NCI-H2196 treated with DMSO at 0.1 percent for 48 hours (cell line): Measurements from ENCODE around the gene CELF4.
"Not testable (repeated sequence)": the region's sequence is repeated elsewhere in the genome, so short reads cannot be mapped to it uniquely, and the experiment has no call there.

Experiments
- DNase-seq: peaks from one replicate; lab custom pipeline; 2025; ENCODE audit not compliant: unreplicated experiment; lab: John Stamatoyannopoulos, UW

The CELF4 gene

DNA sequence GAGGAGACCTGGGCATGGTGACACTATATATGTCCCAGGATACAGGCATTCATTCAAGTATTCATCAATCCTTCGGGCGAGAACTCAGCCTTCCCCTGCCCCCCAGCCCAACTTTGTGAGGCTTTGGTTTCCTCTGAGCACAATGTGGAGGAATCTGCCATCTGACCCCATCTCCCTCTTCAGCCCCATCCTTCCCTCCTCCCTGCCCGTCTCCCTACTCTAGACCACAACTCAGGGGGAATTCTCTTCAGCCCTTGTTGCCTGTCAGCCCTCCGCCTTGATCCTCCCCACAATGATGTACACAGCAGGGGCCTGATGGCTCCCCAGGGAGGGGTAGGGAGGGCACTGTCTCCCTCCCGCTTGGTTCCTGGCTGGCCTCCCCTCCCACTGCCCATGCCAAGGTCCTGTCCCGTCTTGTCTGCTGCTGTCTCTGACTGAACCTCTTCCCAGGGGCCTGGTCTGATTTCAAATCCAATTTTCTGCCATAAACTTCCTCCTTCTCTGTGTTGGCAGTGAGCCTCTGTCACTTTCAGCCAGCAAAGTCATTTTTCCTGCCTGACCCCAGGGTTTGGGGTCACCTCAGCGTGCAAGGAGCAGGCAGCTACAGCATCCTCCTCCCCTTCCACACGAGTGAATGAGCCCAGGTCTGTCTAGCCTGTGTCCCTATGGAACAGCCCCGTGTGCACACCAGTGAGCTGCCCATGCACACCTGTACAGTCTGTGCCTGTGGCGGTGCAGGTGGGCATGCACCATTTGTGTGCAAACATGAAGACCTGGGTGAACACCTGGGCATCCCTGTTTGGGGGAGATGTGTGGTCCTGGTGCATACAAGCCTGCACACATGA is 197.3 kb downstream of the CELF4 start:
- DNase-seq: no peak

DNA sequence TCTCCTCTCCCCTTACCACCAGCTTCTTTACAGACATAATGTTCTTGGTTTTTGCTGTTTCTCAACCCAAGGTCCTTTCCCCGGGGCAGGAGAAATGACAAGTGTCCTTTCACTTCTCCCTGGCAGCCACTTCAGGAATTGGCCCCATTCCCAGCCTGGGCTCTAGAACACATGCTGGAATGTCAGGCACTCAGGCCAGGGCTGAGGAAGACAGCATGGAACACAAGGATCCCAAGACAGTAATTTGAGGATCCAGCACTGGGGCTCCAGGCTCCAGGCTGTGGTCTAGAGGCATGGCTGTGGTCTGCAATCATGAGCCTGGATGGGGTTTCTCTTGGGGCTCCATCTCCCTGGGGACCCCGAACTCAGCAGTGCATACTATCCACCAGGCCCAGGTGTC is 201.4 kb downstream of the CELF4 start:
- DNase-seq: no peak

DNA sequence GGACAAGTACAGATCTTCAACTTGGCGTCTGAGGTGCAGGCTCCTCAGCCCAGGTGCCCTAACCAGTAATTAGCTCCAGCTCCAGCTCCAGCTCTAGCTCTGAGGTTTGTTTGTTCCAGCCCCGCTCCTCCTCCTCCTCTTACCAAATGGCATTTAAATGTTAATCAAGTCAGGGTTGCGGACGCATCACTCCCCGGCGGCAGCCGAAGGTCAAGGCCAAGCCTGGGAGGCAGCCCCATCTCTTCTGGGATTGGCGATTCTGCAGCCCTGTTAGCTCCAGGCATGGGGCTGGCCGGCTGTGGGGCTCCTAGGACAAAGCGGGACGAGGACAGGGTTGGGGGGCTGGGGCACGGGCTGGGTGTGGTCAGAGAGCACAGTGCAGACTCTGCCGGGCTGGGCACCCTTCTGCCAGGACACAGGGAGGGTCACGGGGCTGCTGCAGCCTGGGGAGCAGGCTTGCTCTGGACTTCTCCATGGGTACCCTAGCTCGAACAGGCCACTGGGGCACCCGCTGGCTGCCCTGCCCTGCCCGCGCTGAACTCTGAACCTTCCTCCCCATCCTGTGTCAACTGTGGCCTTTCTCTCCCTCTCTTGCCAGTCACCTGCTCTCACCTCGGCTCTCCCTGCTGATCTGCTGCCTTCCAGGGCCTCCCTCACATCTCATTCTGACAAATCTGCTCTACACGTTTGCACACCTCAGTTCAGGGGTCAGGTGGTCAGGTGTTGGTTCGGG is 203.3 kb downstream of the CELF4 start:
- no peak for DNase-seq

DNA sequence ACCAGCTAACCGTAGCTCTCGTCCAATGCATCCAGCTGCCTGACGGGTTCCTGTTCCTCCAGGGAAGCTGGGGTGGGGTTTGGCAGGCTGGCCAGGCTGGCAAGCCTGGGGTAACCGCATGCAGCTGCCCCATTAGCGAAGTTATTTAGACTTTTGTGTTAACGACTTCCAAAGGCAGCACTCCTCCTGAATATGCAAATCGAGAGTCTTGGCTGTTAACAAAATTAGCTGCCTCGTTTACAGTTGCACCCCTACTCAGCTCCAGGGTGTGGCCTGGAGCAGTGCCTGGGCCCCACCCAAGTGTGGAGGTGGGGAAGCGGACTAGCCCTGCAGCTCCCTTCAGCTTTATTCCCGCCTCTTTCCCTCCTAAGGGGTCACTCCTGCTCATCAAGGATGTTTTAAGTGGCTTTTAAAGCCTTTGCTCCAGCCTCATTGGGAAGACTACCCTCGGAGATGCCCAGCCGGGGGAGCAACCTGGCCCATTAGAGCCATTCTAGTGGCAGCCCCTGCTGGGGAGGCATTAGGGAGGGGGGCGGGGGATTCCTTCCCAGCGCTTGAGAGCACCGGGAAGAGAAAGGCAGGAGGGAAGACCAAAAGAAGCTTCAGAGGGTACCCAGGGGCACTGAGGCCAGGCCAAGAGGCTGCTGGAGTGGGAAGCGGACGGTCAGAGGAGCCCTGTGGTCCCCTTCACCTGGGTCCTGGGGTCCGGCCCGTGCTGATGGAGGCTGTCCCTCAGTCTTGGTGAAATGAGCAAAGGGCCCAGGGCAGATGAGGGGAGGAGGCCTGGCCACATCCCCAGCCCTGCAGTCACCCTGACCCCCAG is 204.1 kb downstream of the CELF4 start:
- no peak for DNase-seq

DNA sequence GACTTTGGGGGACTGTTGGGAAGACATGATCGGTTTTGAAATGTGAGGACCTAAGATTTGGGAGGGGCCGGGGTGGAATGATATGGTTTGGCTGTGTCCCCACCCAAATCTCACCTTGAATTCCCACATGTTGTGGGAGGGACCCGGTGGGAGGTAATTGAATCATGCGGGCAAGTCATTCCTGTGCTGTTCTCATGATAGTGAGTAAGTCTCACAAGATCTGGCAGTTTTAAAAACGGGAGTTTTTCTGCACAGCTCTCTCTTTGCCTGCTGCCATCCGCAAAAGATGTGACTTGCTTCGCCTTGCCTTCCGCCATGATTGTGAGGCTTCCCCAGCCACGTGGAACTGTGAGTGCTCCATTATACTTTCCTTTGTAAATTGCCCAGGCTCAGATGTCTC is 207.5 kb downstream of the CELF4 start:
- not testable (repeated sequence) for DNase-seq

DNA sequence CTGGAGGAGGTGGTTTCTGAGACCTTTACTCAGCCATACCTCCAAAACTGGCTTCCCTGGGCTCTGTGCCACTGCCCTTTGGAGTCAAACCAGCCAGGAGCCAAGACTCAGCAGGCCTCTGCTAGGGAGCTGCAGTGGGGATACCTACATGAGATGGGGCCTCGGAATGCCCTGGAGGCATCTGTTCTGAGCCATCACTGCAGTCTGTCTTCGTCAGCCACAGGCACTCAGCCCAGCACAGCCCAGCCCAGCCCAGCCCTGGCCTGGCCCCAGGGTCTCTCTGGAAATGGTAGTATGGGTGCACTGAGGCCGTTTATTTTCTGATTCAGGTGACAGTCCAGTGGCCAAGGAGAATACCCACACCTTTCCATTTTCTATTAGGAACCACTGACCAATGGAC is 209.8 kb downstream of the CELF4 start:
- no peak for DNase-seq

DNA sequence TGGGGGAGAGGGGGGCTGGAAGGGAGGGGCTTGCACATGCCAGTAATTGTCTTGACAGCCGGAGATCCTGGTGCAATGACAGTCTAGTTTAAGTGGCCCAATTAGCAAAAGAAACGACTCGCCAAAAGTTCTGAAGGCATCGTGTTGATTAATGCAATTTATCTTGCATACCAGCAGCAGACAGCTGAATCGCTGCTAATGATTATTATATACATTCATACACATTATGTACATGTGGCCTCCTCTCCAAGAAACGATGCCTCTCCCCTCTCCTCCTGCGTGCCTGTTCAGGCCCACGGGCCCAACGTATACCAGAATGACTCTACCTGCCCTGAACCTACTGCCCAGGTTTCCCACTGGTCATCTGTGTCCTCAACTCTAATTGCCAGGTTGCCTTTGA is 214.5 kb downstream of the CELF4 start:
- no peak for DNase-seq

DNA sequence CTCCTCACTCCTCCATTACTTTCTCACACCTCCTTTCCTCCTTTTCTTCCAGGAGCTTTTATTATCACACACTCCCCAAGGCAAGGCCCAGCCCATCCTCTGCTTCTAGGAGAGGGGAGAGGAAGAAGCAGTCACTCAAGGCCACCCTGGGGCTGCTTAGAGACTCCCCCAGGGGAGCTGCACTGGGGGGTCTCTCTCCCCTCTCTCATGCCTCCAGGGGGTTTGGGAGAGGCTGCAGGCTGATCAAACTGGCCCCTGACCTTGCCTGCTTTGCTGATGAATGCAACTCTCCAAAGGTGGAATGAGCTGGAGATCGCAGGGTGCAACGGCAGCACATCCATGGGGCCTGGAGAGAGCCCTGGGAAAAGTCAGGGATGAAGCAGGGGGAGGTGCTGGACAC is 216.9 kb downstream of the CELF4 start:
- DNase-seq: no peak

DNA sequence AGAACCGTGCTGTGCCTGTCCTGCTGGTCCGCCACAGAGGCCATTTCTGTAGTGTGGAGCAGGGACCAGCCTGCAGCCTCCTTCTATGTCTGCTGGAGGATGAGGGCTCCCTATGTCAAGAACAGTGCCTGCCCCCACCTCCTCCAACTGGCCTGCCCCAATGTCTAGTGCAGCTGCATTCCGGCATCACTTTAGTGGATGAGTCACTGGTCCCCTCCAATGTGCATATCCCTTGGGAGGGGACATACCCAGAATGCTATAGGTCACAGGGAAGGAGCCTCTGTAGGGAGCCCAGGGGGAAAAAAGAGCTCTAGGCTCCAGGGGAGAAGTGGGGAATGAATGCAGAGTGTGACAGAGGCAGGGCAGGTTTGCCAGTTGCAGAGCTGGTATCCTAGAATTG is 219.6 kb downstream of the CELF4 start:
- no peak for DNase-seq

DNA sequence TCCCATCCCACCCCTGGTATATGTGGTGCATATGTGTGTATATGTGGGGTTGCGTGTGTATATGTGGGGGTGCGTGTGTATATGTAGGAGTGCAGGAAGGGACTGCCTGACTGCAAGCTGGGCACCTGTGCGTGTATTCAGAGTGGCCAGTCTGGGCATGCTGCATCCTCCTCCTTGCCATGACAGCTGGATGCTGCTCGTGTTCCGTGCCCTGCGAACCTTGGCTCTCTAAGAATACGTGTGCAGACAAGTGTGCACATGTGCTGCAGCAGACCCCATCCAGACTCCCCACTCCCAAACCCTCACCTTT is 222.1 kb downstream of the CELF4 start:
- no peak for DNase-seq

DNA sequence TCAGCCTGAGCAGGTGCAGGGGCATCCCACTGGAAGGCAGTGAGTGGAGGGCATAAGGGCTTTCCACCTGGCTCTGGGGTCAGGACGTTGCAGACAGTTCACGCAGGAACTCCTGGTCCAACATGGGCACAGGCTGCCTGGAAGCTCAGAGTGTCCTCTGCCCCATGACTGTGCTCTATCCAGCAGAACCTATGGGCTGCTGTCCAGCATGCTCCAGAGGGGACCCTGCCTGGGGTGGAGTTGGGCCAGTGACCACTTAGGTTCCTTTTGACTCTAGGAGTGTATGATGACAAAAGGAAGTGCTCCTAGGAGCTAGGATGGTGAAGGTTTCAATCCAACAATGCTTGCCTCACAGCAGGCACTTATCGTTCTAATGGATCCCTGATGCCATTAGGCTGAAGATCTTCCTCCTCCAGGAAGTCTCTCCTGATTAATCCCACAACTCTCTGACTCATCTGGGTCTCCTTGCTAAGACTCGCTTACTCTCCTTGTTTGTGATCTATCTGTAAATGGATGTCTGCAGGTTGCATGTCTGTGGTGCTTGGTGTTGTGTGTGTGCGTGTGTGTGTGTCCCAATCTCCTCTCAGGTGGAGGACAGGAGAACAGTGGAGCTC is 224.0 kb downstream of the CELF4 start:
- no peak for DNase-seq

DNA sequence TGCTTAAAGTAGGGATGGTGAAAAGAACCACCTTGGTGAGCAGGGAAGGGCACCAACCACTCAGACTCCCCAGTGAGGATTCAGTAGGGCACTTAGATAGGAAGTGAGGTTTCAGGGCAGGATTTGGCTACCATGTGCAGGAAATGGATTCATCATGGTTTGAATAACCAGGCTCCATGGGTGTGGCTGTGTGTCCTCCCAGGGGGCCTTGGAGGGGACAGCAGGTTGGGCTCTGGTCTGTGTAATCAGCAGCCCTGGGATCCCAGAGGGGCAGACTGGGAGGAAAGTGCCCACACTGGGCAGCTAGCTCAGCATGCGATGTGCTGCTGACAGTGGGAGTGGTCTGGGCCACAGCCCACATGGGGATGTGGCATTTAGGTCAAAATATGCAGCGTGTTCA is 224.6 kb downstream of the CELF4 start:
- no peak for DNase-seq

DNA sequence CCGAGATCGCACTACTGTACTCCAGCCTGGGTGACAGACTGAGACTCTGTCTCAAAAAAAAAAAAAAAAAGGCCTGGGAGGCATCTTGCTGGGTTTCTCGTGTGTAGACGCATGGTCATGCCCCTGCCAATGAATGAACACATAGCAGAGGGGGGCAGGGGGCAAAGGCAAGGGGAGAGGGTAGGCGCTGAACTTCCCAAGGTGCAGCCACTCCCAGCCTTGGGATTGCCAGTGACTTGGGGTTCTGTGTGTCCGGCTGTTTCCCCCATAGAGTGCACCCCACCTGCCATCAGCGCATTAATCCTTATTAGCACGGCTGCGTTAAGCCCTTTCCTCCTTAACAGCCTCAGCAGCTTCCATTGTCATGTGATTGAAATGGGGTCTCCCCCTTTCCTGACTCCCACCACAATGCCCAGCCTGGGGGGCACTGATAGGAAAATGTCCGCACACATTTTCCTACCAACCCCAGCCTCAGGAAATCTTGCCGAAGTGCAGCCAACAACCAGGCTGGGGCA is 225.8 kb downstream of the CELF4 start:
- no peak for DNase-seq

DNA sequence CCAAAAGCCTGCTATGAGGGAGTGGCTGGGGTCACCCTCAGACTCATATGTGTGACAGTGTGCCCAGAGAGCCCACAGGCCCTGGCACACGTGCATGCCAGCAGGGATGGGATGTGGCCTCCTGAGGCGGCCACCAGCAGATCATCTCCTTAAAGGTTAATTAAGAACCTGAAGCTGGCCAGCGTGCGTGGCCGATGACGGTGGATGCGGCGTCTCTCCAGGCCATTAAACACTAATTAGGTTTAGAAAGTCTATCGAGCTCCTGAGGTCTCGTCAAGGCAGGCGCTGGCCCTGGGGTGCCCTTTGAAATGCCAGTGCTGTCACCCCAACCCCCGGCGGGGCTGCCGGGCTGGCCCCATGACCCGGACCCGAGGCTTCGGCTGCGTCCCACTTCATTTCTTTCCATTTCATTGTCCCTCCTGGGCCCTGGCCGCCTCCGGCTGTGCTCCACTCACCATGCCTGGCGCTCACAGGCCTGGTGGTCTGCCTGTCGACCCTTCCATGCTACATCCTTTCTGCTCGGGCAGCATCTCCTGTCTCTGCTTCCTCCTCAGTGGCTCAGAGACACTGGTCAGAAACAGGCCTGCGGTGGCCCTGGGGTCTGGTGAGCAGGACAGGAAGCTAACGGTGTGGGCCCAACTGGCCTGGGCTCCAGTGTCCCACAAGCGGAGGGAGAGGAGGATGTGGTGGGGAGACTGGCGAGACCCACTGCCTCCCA is 228.9 kb downstream of the CELF4 start:
- DNase-seq: no peak

DNA sequence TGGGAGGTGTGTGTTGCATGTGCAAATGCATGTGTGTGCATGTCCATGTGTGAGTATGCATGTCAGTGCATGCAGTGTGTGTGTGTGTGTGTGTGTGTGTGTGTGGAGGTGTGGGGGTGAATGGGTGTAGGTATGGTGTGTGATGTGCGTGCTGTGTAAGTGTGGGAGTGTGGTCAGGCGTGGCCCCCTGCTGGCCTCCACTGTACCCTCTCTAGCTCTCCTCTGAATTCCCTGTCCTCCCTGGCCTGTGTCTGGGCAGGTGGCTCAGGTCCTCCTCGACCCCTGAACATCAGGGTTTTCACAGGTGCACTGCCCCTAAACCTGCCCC is 230.2 kb downstream of the CELF4 start:
- DNase-seq: no peak

DNA sequence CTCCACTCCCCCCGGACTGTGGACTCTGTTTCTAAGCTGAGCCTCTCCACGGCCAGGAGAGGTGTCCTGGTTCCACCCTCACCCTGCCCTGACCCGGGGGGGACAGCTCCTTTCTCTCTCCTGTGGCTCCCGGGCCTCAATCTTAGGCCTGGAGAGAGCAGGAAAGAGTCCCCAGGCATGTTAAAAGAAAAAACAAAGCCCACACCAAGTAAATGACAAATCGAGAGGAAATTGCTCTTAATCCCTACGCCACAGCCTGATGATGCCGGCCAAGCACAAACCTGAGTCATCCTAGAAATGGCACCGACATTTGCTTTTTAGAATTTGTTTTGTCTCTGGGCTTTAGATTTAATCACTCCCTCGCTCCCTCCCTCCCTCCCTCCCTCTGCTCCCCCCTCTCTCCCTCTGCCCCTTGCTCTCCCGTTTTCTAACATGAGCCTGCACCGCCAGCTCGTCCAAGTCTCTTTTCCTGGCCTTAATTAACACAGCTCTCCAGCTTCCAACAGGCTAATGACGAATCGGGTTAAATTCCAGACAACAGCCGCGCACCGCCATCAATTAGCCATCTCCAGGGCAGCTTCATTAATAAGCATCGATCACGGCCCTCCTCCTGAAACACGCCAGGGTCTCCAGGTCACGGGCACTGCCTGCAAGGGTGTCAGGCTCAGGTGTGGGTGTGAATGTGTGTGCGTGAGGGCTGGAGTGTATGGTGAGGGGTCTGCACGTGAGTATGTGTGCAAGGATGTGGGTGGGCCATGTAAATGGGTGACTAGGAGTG is 230.8 kb downstream of the CELF4 start:
- no peak for DNase-seq

DNA sequence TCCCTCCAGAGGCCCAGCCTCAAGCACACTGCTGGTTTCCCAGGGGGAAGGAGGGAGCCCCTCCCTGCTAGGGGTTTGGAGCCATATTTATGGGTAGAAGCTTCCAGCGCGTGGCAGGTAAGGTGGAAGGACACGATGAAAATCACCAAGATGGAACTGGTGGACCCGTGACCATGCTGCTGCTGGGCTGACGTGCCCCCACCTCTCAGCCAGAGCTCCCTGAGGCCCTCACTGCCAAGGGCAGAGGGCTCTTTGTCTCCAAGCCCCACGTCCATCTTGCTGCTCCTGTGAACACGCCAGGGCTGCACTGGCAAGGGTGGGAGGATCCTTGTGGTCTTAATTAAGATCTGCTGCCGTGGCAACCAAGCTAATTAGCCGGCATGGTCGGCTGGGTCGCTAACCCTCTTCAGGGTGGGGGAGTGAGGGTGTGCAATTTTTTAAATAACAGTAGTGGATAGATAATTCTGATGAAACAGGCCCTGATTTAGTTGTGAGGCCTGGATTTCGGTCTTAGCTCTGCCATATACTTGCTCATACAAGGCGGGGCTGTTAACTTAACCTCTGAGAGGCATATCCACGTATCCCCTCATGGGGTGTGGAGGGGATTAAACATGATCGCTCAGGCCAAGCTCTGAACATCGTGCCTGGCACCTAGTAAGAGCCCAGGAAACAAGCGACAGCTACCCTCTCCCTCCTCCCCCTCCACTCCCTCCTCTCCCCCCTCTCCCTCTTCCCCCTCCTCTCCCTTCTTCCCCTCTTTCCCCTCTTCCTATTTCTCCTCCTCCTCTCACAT is 232.8 kb downstream of the CELF4 start:
- no peak for DNase-seq

DNA sequence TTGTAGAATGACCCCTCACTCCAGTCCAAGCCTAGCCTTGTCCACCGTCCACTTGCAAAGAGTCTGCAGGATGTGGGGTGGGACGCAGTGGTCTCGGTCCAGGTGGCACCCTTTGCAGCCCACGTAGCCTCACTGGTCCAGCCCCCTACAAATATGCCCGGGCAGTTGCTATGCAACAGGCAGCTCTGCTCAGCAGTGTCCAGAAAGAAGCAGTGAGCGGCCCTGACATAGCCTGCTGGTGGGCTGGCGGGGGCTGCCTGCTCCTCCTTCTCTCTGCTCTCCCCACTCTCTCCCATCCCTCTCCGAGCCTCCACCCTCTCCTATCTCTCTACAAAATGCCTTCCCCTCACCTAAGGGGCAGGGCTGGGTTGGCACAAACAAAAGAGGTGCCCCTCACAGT is 233.4 kb downstream of the CELF4 start:
- DNase-seq: no peak

DNA sequence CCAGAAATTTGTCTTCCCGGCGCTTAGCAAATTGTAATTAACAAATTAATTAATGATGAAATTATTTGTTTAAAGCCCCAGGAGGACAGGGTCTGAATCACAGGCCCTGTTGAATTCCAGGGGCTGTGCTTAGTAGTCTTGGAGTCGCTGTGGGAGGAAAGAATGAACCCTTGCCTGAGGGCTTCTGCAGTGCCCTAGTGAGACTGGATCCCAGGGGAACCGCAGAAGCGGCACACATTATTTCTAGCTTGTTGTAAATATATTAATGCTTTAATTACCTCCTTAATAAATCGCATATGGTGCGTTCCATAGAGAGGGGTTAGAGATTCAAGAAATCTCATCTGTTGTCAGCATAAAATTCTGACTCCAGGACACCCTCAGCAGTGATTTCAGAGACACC is 235.4 kb downstream of the CELF4 start:
- no peak for DNase-seq
